IMR-90 (cell line): Measurements from ENCODE around the gene TENM4. TPM values are rescaled to one million over a fixed set of nuclear protein-coding genes. Genes with fewer than 3 reads are reported as not detected.

Source experiments
- ATAC-seq: fragments of 200-7000 bp; cut with Tn5 transposase; 2 replicates; pipeline ENCODE4 v1.9.1; 2020; ENCODE audit warnings: low read depth, mild to moderate bottlenecking, moderate library complexity
- BruUV-seq: library from RNA; stranded (reverse); fragments of 400-500 nt; replicated peaks from 2 replicates; lab custom pipeline; 2021; lab: Mats Ljungman, UMichigan
- CTCF ChIA-PET: fragments of 300-600 bp; formaldehyde crosslinking; extraction: SDS; loops from one replicate; lab custom pipeline; 2021; ENCODE audit warnings: antibody characterized with exemption; lab: Yijun Ruan, JAX
- POLR2A ChIA-PET: fragments of 300-600 bp; sonication (Branson Sonifier 250); formaldehyde crosslinking; loops from one replicate; lab custom pipeline; 2022; ENCODE audit warnings: antibody characterized with exemption; ENCODE audit not compliant: unreplicated experiment; lab: Charles Lee
- DNase-seq: peaks from one replicate; pipeline ENCODE4 v3.0.0; 2013
- H2AFZ ChIP-seq: replicated peaks from 2 replicates; pipeline ENCODE3; 2013; ENCODE audit warnings: low read length, mild to moderate bottlenecking; ENCODE audit not compliant: poor library complexity
- H2AK5ac ChIP-seq: 2 replicates; pipeline ENCODE4 v1.6.1; 2013; ENCODE audit warnings: low read depth, low read length, inconsistent platforms
- H2AK9ac ChIP-seq: replicated peaks from 2 replicates; pipeline ENCODE3; 2013; ENCODE audit warnings: mild to moderate bottlenecking, low read depth, low read length, moderate library complexity; ENCODE audit not compliant: poor library complexity
- H2BK120ac ChIP-seq: 2 replicates; pipeline ENCODE4 v1.6.1; 2013; ENCODE audit warnings: low read depth, low read length, inconsistent platforms
- H2BK15ac ChIP-seq: 3 replicates; pipeline ENCODE4 v1.6.1; 2013; ENCODE audit warnings: low read depth, low read length, inconsistent platforms
- H2BK20ac ChIP-seq: 2 replicates; pipeline ENCODE4 v1.6.1; 2013; ENCODE audit warnings: low read depth, mild to moderate bottlenecking, inconsistent platforms, low read length, moderate library complexity
- H2BK5ac ChIP-seq: 2 replicates; pipeline ENCODE4 v1.6.1; 2013; ENCODE audit warnings: mild to moderate bottlenecking, low read depth, low read length, inconsistent platforms; ENCODE audit not compliant: poor library complexity, severe bottlenecking
- H3K14ac ChIP-seq: replicated peaks from 2 replicates; pipeline ENCODE4 v1.6.1; 2013; ENCODE audit warnings: low read depth, low read length, inconsistent platforms
- H3K18ac ChIP-seq: 2 replicates; pipeline ENCODE4 v1.6.1; 2013; ENCODE audit warnings: low read depth, low read length, control low read depth
- H3K23ac ChIP-seq: 2 replicates; pipeline ENCODE4 v1.6.1; 2013; ENCODE audit warnings: low read depth, low read length, inconsistent platforms
- H3K27ac ChIP-seq: 2 replicates; pipeline ENCODE4 v1.5.1; 2013; ENCODE audit warnings: mild to moderate bottlenecking, control low read depth, low read length; ENCODE audit not compliant: insufficient read depth
- H3K27me3 ChIP-seq: 2 replicates; pipeline ENCODE4 v1.6.1; 2013; ENCODE audit warnings: low read length; ENCODE audit not compliant: control insufficient read depth, insufficient read depth
- H3K36me3 ChIP-seq: 2 replicates; pipeline ENCODE4 v1.6.1; 2013; ENCODE audit warnings: low read length, mixed read lengths; ENCODE audit not compliant: control insufficient read depth, insufficient read depth
- H3K4ac ChIP-seq: 2 replicates; pipeline ENCODE4 v1.6.1; 2013; ENCODE audit warnings: low read depth, low read length, inconsistent platforms
- H3K4me1 ChIP-seq: 2 replicates; pipeline ENCODE4 v1.6.1; 2013; ENCODE audit warnings: low read length, mixed read lengths; ENCODE audit not compliant: control insufficient read depth, insufficient read depth
- H3K4me2 ChIP-seq: 2 replicates; pipeline ENCODE4 v1.6.1; 2013; ENCODE audit warnings: low read depth, mild to moderate bottlenecking, control low read depth, low read length, moderate library complexity
- H3K4me3 ChIP-seq: 2 replicates; pipeline ENCODE4 v1.5.1; 2013; ENCODE audit warnings: low read depth, mild to moderate bottlenecking, control low read depth, low read length, moderate library complexity; ENCODE audit not compliant: insufficient read depth
- H3K56ac ChIP-seq: 2 replicates; pipeline ENCODE4 v1.6.1; 2013; ENCODE audit warnings: low read length, inconsistent platforms; ENCODE audit not compliant: insufficient read depth; ENCODE audit errors: extremely low read depth
- H3K79me1 ChIP-seq, 2 experiments: 2 replicates each; pipeline ENCODE4 v1.6.1; 2013; ENCODE audit warnings: low read length in 2 of 2, inconsistent platforms in 1 of 2, low read depth in 1 of 2
- H3K9ac ChIP-seq: 2 replicates; pipeline ENCODE4 v1.6.1; 2013; ENCODE audit warnings: low read depth, low read length, control low read depth
- H3K9me1 ChIP-seq: 2 replicates; pipeline ENCODE4 v1.6.1; 2013; ENCODE audit warnings: low read length, inconsistent platforms; ENCODE audit not compliant: insufficient read depth
- H3K9me3 ChIP-seq: 2 replicates; pipeline ENCODE4 v1.6.1; 2013; ENCODE audit warnings: low read length; ENCODE audit not compliant: control insufficient read depth, insufficient read depth
- H4K20me1 ChIP-seq: 2 replicates; pipeline ENCODE4 v1.6.1; 2013; ENCODE audit warnings: low read length, inconsistent platforms; ENCODE audit not compliant: insufficient read depth
- H4K5ac ChIP-seq: 2 replicates; pipeline ENCODE4 v1.6.1; 2013; ENCODE audit warnings: mild to moderate bottlenecking, low read depth, low read length, control low read depth
- H4K8ac ChIP-seq, 2 experiments: 2 replicates each; pipeline ENCODE4 v1.6.1; 2013; ENCODE audit warnings: low read depth in 2 of 2, low read length in 2 of 2, control low read depth in 1 of 2, inconsistent platforms in 1 of 2
- H4K91ac ChIP-seq: 2 replicates; pipeline ENCODE4 v1.6.1; 2013; ENCODE audit warnings: low read depth, low read length, inconsistent platforms; ENCODE audit not compliant: insufficient read depth
- CHD1 ChIP-seq: IDR thresholded peaks from 2 replicates; pipeline ENCODE4 v1.6.1; 2012; ENCODE audit warnings: low read depth, low read length, improper control_type of control experiment
- FOS ChIP-seq: fragments of 150-350 bp; IDR thresholded peaks from 2 replicates; pipeline ENCODE4 v1.6.1; 2016; ENCODE audit warnings: low read depth, low read length
- MAFK ChIP-seq: IDR thresholded peaks from 2 replicates; pipeline ENCODE4 v1.6.1; 2012; ENCODE audit warnings: low read depth, low read length, improper control_type of control experiment
- MAZ ChIP-seq: IDR thresholded peaks from 2 replicates; pipeline ENCODE4 v1.6.1; 2012; ENCODE audit warnings: low read depth, mild to moderate bottlenecking, low read length, improper control_type of control experiment, moderate library complexity, borderline replicate concordance
- RAD21 ChIP-seq: IDR thresholded peaks from 2 replicates; pipeline ENCODE4 v1.6.1; 2012; ENCODE audit warnings: low read length, improper control_type of control experiment
- RCOR1 ChIP-seq: IDR thresholded peaks from 2 replicates; pipeline ENCODE4 v1.6.1; 2012; ENCODE audit warnings: mild to moderate bottlenecking, low read length, improper control_type of control experiment; ENCODE audit not compliant: insufficient replicate concordance
- RFX5 ChIP-seq: IDR thresholded peaks from 2 replicates; pipeline ENCODE4 v1.8.0; 2012; ENCODE audit warnings: low read depth, mild to moderate bottlenecking, low read length, moderate library complexity
- SMC3 ChIP-seq: fragments of 150-350 bp; IDR thresholded peaks from 2 replicates; pipeline ENCODE4 v1.6.1; 2016; ENCODE audit warnings: low read depth, mild to moderate bottlenecking, antibody characterized with exemption, low read length, moderate library complexity
- WGBS, 2 experiments: methylation state at CpG; one replicate each; pipeline versions ENCODE4 v1.1.5 to v1.1.7; 2013; ENCODE audit warnings: missing lambda C conversion rate in 2 of 2; ENCODE audit not compliant: insufficient read length in 1 of 2; ENCODE audit errors: extremely low coverage in 2 of 2; 5-methylcytosine and 5-hydroxymethylcytosine counted together
- dilution Hi-C: fragments of 300-500 bp; cut with HindIII; formaldehyde crosslinking; loops from one replicate; pipeline ENCODE4 v1.14.3; 2018; ENCODE audit warnings: low sequenced_read_pairs; ENCODE audit not compliant: unreplicated experiment
- in situ Hi-C: fragments of 300-500 bp; cut with MboI; formaldehyde crosslinking; loops from 3 replicates; pipeline ENCODE4 v1.14.3; 2019; ENCODE audit warnings: low sequenced_read_pairs, inconsistent platforms, mixed read lengths
- intact Hi-C: fragments of 100-400 bp; cut with micrococcal nuclease; formaldehyde crosslinking; loops from 2 replicates; pipeline ENCODE4 v1.10.0; 2022
- polyA plus RNA-seq, 3 experiments: library from polyadenylated mRNA; depleted of rRNA; stranded (reverse); fragments of >200 nt; gene quantifications; 2 replicates each; pipeline ENCODE4 v1.2.3, GENCODE V29; 2012; ENCODE audit warnings: low replicate concordance in 1 of 3
- total RNA-seq: library from RNA; depleted of rRNA; stranded (reverse); fragments of >200 nt; gene quantifications from 2 replicates; pipeline ENCODE4 v1.2.3, GENCODE V29; 2012
- TF ChIP-seq, protein P1 (sequence below): fragments of 150-350 bp; IDR thresholded peaks from 2 replicates; pipeline ENCODE4 v1.6.1; 2016; ENCODE audit warnings: low read depth, mild to moderate bottlenecking, low read length, moderate library complexity, borderline replicate concordance
- TF ChIP-seq, protein P2 (sequence below): fragments of 150-350 bp; IDR thresholded peaks from 2 replicates; pipeline ENCODE4 v1.6.1; 2017; ENCODE audit warnings: mild to moderate bottlenecking, antibody characterized with exemption, low read length, low read depth
- TF ChIP-seq, protein P3 (sequence below): conservative IDR thresholded peaks from 2 replicates; pipeline ENCODE4 v1.5.1; 2012; ENCODE audit warnings: mild to moderate bottlenecking, low read depth, low read length, improper control_type of control experiment

TENM4 gene
- total and polyA plus RNA-seq, 2 of the 4 experiments (the other 2 are of a cell fraction), result 7.4 to 9.0 TPM

GRCh38 chr11:78812513-78813293 is 628.1 kb downstream of the TENM4 start:
- H4K91ac ChIP-seq, result peak overlapping the region; percentile 58
- peak overlapping the region; percentile 73; the same call in 1 of the 2 replicates for H3K14ac ChIP-seq
- 0 out of 2 replicates have a peak overlapping the region, but pooled peaks have one; percentile 12 for H3K23ac ChIP-seq
- H2BK20ac ChIP-seq, result peak overlapping the region; percentile 84
- intact Hi-C loops, result loop anchor here (5.0 kb wide), 1 partner anchor 165 kb away; no protein-coding TSS in a partner anchor
- H2AK9ac ChIP-seq, result no peak overlapping the region
- 0 out of 2 replicates have a peak overlapping the region, but pooled peaks have one; percentile 38 for H3K4me2 ChIP-seq
- BruUV-seq, result no TSS peak
- TF ChIP-seq FOS (no peak), RCOR1 (no peak), RAD21 (peak; percentile 25; the same call in 1 of the 2 replicates), SMC3 (no peak), MAFK (no peak), RFX5 (no peak), MAZ (no peak), CHD1 (no peak)
- TF ChIP-seq, protein P1, sequence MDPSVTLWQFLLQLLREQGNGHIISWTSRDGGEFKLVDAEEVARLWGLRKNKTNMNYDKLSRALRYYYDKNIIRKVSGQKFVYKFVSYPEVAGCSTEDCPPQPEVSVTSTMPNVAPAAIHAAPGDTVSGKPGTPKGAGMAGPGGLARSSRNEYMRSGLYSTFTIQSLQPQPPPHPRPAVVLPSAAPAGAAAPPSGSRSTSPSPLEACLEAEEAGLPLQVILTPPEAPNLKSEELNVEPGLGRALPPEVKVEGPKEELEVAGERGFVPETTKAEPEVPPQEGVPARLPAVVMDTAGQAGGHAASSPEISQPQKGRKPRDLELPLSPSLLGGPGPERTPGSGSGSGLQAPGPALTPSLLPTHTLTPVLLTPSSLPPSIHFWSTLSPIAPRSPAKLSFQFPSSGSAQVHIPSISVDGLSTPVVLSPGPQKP, result no peak
- TF ChIP-seq, protein P2, sequence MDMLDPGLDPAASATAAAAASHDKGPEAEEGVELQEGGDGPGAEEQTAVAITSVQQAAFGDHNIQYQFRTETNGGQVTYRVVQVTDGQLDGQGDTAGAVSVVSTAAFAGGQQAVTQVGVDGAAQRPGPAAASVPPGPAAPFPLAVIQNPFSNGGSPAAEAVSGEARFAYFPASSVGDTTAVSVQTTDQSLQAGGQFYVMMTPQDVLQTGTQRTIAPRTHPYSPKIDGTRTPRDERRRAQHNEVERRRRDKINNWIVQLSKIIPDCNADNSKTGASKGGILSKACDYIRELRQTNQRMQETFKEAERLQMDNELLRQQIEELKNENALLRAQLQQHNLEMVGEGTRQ, result no peak
- TF ChIP-seq, protein P3, sequence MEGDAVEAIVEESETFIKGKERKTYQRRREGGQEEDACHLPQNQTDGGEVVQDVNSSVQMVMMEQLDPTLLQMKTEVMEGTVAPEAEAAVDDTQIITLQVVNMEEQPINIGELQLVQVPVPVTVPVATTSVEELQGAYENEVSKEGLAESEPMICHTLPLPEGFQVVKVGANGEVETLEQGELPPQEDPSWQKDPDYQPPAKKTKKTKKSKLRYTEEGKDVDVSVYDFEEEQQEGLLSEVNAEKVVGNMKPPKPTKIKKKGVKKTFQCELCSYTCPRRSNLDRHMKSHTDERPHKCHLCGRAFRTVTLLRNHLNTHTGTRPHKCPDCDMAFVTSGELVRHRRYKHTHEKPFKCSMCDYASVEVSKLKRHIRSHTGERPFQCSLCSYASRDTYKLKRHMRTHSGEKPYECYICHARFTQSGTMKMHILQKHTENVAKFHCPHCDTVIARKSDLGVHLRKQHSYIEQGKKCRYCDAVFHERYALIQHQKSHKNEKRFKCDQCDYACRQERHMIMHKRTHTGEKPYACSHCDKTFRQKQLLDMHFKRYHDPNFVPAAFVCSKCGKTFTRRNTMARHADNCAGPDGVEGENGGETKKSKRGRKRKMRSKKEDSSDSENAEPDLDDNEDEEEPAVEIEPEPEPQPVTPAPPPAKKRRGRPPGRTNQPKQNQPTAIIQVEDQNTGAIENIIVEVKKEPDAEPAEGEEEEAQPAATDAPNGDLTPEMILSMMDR, result peak; percentile 39
- peak overlapping the region; percentile 99 for H3K18ac ChIP-seq
- ChIA-PET CTCF (interaction anchor here (1.2 to 1.5 kb wide), 2 partner anchors 11 to 97 kb away, joined by 3 to 4 read pairs; no protein-coding TSS in a partner anchor), POLR2A (no interaction called here)
- peak overlapping the region; percentile 83 for H2AK5ac ChIP-seq
- no peak overlapping the region for H3K56ac ChIP-seq
- peak overlapping the region; percentile 99 for H4K5ac ChIP-seq
- peak overlapping the region; percentile 71 for H2BK120ac ChIP-seq
- H3K79me1 ChIP-seq, result peaks cover 0 to 5% of the 10 kb centered on the region in 2 experiments; a peak in 1 of 4 replicates
- H3K9me3 ChIP-seq, result no peaks in the 10 kb centered on the region
- no peaks in the 10 kb centered on the region for H4K20me1 ChIP-seq
- H2BK15ac ChIP-seq, result peak overlapping the region; percentile 63; the same call in 2 of the 3 replicates
- peak overlapping the region; percentile 27 for H2BK5ac ChIP-seq
- in situ Hi-C loops, result no loop called here
- WGBS, 2 experiments, result 71% methylated on average over 5 of the region's 6 CpGs; no CpG with 5 or more reads in 1 of the 2 experiments
- DNase-seq, result peak; percentile 57
- H4K8ac ChIP-seq, result peak overlapping the region; percentile 30 to 54; a peak in 3 of 4 replicates
- H3K9ac ChIP-seq, result peak overlapping the region; percentile 30; the same call in 1 of the 2 replicates
- no peak overlapping the region for H3K4me3 ChIP-seq
- peak overlapping the region; percentile 57 for H2AFZ ChIP-seq
- ATAC-seq, result peak; percentile 39
- H3K27ac ChIP-seq, result peak overlapping the region; percentile 99; the same call in 1 of the 2 replicates
- dilution Hi-C loops, result no loop called here
- H3K4ac ChIP-seq, result peak overlapping the region; percentile 82
- no peaks in the 10 kb centered on the region; the same call in 1 of the 2 replicates for H3K36me3 ChIP-seq
- H3K4me1 ChIP-seq, result peaks cover 32% of the 10 kb centered on the region
- no peaks in the 10 kb centered on the region for H3K27me3 ChIP-seq
- peaks cover 29% of the 10 kb centered on the region for H3K9me1 ChIP-seq
